Measurements from ENCODE around the gene LYPD6B.

Gene LYPD6B

GRCh38 chr2:149170911-149171310, 132.4 kb downstream of the LYPD6B start:
- no peak overlapping the region for H3K27ac ChIP-seq
- TF ChIP-seq ZFX (IDR thresholded peaks at IDR 0.05) (no peak), CTCF (conservative IDR thresholded peaks at IDR 0.05) (no peak)

DNA sequence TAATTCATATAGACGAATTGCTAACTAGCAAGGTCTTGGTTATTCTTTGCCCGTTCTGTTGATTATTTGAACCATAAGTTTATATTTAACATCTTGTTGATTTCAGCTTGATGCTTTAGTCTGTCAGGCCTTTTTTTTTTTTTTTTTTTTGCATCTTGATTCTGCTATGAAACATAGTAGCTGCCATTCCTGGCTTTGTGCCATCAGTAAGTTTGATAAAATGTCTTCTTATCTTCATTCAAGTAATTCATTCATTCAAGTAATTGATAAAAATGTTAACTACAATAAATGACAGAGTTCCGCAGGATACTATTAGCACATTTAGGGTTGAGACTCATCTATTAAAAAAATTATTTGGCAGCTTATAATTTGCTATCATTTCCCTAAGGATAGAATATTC, 134.7 kb downstream of the LYPD6B start:
- H3K27ac ChIP-seq = no peak overlapping the region
- no peak for TF ChIP-seq CTCF (conservative IDR thresholded peaks at IDR 0.05)

DNA sequence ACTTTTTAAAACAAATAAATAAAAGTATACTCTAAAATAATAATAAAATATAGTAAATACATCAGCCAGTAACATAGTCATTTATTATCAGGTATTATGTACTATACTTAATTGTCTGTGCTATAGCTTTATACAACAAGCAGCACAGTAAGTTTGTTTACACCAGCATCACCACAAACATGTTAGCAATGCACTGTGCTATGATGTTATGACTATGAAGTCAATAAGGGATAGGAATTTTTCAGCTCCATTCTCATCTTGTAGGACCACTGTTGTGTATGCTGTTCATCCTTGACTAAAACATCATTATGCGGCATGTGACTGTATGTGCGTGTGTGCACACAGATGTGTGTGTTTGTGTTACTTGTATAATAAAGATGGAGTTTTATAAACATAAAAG, 137.5 kb downstream of the LYPD6B start:
- no peak overlapping the region for H3K27ac ChIP-seq
- TF ChIP-seq CTCF (conservative IDR thresholded peaks at IDR 0.05) (no peak), ZFX (IDR thresholded peaks at IDR 0.05) (no peak)

DNA sequence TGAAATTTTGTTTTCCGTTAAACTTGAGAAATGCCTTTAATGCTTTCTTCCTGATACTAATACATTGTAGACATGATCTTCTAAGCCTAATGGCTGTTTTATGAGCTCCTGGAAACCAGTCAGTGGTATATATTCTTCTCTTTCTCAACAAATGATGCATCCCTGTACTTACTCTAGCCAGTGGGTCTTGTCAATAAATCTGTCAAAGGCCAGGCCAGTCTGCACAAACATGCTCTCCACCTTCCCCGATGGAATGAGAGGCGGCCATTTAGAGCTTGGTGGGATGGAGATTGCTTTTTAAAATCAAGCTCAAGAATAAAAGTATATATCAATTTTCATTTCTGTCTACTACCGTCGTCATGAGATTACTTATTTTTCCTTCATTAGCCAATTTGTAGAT, 140.1 kb downstream of the LYPD6B start:
- H3K27ac ChIP-seq = no peak overlapping the region
- TF ChIP-seq CTCF (conservative IDR thresholded peaks at IDR 0.05) = no peak
- TF ChIP-seq ZFX (IDR thresholded peaks at IDR 0.05) = no peak

DNA sequence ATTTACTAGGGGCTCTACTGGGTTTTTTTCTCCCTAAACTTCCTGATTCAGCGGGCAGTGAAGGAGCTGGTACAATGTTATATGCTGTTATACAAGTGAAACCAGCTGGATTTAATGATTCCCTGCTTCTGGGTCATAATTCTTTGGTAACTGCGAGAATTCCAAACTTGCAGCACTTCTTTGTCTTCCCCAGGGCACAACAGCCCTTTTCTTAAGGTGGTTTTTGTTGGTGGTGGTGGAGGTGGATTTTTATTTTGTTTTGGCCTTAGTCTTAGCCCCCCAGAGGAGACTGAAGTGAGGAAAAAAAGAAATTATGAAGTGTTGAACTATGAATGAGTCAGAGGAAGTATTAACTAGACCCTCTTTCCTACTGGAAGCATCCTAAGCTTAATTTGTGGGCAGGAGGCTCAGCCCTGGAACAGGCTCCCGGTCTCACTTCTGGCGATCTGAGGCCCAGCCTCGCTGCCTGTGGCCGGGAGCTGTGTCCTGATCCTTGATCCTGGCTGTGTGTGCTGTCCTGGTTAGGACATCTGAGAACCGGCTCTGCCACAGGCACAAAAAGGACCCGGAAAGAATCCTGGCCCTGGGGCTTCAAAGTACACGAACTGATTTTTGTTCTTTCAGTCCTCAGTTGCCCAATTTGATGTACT, 141.9 kb downstream of the LYPD6B start:
- TF ChIP-seq CTCF (conservative IDR thresholded peaks at IDR 0.05) = no peak
- no peak for TF ChIP-seq ZFX (IDR thresholded peaks at IDR 0.05)

DNA sequence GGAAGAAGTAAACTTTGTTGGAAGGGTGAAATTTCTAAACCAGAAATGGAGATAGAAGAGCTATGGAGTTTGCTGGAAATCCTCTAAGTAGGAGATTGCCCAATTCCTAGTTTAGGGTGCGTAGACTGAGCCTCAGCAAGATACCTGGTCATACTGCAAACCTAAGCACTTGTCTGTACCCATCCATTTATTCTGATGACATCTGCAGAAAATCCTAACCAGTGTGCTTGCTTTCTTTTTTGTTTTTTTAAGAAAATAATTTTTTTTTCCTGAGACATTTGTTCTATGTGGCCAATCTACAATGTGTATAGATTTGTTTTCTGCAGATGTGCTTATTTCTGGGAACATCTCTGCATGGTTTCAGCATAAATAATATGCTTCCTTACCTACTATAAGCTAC, 144.7 kb downstream of the LYPD6B start:
- TF ChIP-seq CTCF (conservative IDR thresholded peaks at IDR 0.05) = no peak
- no peak for TF ChIP-seq ZFX (IDR thresholded peaks at IDR 0.05)
- H3K27ac ChIP-seq = no peak overlapping the region

More for the DNA sequence above, 141.9 kb downstream of the LYPD6B start:
- H3K27ac ChIP-seq = no peak overlapping the region

DNA sequence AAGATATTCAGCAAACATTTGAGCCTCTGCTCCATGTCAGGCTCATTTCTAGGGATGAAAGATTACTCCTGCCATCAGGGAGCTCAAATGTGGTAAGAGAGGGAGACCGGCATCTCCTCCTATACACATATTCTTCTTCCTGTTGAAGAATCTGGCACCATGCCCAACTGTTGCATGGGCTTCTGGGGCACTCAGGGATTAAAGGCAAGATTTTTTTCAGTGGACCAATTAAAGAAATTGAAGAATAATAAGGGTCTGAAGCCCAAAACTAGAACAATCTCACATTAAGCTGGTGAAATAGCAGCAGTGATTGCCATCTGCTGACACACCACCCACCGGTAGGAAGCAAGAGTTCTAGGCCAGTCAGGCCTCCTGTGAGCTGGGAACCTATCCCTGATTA, 146.5 kb downstream of the LYPD6B start:
- no peak for TF ChIP-seq CTCF (conservative IDR thresholded peaks at IDR 0.05)
- no peak for TF ChIP-seq ZFX (IDR thresholded peaks at IDR 0.05)

More for the DNA sequence above, 146.5 kb downstream of the LYPD6B start:
- no peak overlapping the region for H3K27ac ChIP-seq

All from C4-2B (cell line).